Measurements from ENCODE around the gene CEBPZ. TPM values are rescaled to one million over a fixed set of nuclear protein-coding genes. Genes with fewer than 3 reads are reported as not detected.

The CEBPZ gene
- total and polyA plus RNA-seq, 2 of the 13 experiments (the other 11 are each of a cell fraction or from before 2014, with no cell fraction given): 14.4 to 117 TPM

DNA sequence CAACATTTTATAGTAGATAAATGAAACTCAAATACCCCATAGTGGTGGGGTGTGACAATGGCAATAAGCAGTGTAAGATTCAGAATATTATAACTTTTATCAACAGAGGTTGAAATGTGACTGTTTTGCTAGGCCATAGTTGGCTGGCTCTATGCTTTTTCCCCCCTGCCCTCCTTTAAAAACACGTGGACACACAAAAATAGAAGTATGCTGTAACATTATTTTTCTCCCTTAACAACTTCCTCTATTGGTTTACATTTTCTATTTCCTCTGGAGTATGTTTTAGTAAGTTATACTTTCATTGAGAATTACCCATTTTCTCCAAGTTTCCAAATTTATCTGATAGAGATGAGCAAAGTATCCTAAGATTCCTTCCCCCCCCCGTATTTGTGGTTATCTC, 31.1 kb upstream of the CEBPZ start:
- CTCF ChIA-PET (ENCODE audit: low intra/inter-chr PET ratio, low total read pairs): no interaction called here
- DNase-seq (ENCODE audit: low spot score) (no peak), ATAC-seq (no peak), FAIRE-seq (no peak)
- no peaks in the 10 kb centered on the region for H3K4me1 ChIP-seq (ENCODE audit: insufficient read depth, low read length)
- no peaks in the 10 kb centered on the region for H3K9me3 ChIP-seq (ENCODE audit: low read length)
- H3K27me3 ChIP-seq (ENCODE audit: control insufficient read depth in 1 of 2, insufficient read depth in 2 of 2, low read length in 2 of 2): no peaks in the 10 kb centered on the region
- H3K36me3 ChIP-seq (replicated peaks in 1 of 2; ENCODE audit: control insufficient read depth in 1 of 2, insufficient read depth in 2 of 2, low read length in 2 of 2): peaks cover 6 to 13% of the 10 kb centered on the region in 2 experiments; a peak in 4 of 5 replicates
- H3K27ac ChIP-seq (ENCODE audit: extremely low read length, insufficient read depth, low read length): no peak overlapping the region
- BruUV-seq (replicated peaks): no TSS peak
- POLR2A ChIA-PET: no interaction called here
- in situ Hi-C loops (cut with HindIII; ENCODE audit: extremely low pct_ligation_motif_present, low pct_unique_long_range_greater_than_20kb) (no loop called here), intact Hi-C loops (cut with micrococcal nuclease; ENCODE audit: unreplicated experiment) (no loop called here)
- H3K79me2 ChIP-seq (ENCODE audit: insufficient read depth, low read length): no peaks in the 10 kb centered on the region
- H4K20me1 ChIP-seq (ENCODE audit: insufficient read depth, low read length): no peaks in the 10 kb centered on the region
- 95% methylated on average over 2 of the region's 2 CpGs for WGBS (ENCODE audit: low lambda C conversion rate)
- no peak overlapping the region for H3K4me2 ChIP-seq (ENCODE audit: low read depth, low read length)
- no peak overlapping the region for H2AFZ ChIP-seq (ENCODE audit: low read length)
- H3K4me3 ChIP-seq (replicated peaks in 1 of 3; ENCODE audit: insufficient read depth in 1 of 3, low read depth in 2 of 3, low read length in 3 of 3): no peak overlapping the region
- TF ChIP-seq ZNF24 (IDR thresholded peaks at IDR 0.05): no peak
- no peak for TF ChIP-seq ZFP62 (CRISPR knock-in tag; IDR thresholded peaks at IDR 0.05)
- TF ChIP-seq NFYC (CRISPR knock-in tag; IDR thresholded peaks at IDR 0.05): no peak
- H3K9ac ChIP-seq (ENCODE audit: insufficient read depth, low read depth, low read length): no peak overlapping the region

DNA sequence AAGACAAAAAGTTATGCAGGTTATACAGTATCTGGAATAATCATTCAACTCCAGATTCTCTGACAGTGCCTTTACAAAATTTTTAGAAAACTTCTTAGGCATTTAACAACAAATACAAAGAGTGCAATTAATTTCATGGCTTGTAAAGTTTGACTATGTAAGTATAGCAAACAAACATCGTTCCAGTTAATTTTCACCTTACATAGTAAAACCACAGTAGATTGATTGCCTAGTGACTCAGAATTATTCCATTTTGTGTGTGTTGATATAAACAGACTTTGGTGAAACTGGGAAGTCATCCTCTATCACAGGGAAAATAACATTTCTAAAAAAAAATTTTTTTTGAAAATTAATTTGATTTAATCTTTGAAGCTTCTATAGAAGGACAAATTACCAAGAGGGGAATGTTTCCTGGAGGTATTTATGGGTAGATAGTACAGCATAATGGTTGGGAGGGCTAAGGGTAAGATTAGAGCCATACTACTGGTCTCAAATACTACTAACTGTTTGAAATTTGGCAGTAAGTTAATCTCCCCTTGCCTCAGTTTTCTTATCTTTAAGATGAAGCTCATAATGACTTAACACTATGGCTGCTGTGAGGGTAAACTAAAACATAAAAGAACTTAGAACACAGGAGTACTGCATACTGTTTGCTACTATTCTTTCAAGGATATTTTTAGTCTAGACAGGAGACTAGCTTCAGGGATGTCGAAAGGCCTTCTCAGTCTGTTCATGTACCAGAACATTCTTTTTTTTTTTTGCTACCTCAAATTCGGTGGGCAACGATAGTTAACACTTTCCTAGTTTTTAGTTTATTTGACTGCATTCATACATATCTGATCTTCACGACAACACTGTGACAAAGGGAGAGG, 19.7 kb upstream of the CEBPZ start:
- H3K4me2 ChIP-seq (ENCODE audit: low read depth, low read length): no peak overlapping the region
- no peak overlapping the region for H3K27ac ChIP-seq (ENCODE audit: extremely low read length, insufficient read depth, low read length)
- no TSS peak for BruUV-seq (replicated peaks)
- no peak for TF ChIP-seq ZSCAN30 (CRISPR knock-in tag; IDR thresholded peaks at IDR 0.05)
- TF ChIP-seq ZNF761 (CRISPR knock-in tag; conservative IDR thresholded peaks at IDR 0.05): no peak
- no peak for TF ChIP-seq DNMT3B (CRISPR knock-in tag; conservative IDR thresholded peaks at IDR 0.05)
- TF ChIP-seq, protein P1, sequence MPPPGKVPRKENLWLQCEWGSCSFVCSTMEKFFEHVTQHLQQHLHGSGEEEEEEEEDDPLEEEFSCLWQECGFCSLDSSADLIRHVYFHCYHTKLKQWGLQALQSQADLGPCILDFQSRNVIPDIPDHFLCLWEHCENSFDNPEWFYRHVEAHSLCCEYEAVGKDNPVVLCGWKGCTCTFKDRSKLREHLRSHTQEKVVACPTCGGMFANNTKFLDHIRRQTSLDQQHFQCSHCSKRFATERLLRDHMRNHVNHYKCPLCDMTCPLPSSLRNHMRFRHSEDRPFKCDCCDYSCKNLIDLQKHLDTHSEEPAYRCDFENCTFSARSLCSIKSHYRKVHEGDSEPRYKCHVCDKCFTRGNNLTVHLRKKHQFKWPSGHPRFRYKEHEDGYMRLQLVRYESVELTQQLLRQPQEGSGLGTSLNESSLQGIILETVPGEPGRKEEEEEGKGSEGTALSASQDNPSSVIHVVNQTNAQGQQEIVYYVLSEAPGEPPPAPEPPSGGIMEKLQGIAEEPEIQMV (CRISPR knock-in tag; IDR thresholded peaks at IDR 0.05; ENCODE audit: low read depth): no peak
- TF ChIP-seq ZNF562 (CRISPR knock-in tag; IDR thresholded peaks at IDR 0.05; ENCODE audit: borderline replicate concordance): no peak
- TF ChIP-seq ZFP1 (CRISPR knock-in tag; IDR thresholded peaks at IDR 0.05): no peak
- TF ChIP-seq, protein P2, sequence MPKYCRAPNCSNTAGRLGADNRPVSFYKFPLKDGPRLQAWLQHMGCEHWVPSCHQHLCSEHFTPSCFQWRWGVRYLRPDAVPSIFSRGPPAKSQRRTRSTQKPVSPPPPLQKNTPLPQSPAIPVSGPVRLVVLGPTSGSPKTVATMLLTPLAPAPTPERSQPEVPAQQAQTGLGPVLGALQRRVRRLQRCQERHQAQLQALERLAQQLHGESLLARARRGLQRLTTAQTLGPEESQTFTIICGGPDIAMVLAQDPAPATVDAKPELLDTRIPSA (CRISPR knock-in tag; IDR thresholded peaks at IDR 0.05; ENCODE audit: borderline replicate concordance): no peak
- TF ChIP-seq ZNF292 (CRISPR knock-in tag; IDR thresholded peaks at IDR 0.05; ENCODE audit: borderline replicate concordance, low read depth): no peak
- TF ChIP-seq, protein P3, sequence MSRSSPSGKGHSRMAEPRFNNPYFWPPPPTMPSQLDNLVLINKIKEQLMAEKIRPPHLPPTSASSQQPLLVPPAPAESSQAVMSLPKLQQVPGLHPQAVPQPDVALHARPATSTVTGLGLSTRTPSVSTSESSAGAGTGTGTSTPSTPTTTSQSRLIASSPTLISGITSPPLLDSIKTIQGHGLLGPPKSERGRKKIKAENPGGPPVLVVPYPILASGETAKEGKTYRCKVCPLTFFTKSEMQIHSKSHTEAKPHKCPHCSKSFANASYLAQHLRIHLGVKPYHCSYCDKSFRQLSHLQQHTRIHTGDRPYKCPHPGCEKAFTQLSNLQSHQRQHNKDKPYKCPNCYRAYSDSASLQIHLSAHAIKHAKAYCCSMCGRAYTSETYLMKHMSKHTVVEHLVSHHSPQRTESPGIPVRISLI (CRISPR knock-in tag; IDR thresholded peaks at IDR 0.05; ENCODE audit: borderline replicate concordance): no peak
- no peak for TF ChIP-seq ZNF12 (CRISPR knock-in tag; IDR thresholded peaks at IDR 0.05)
- no peak for TF ChIP-seq FOXP1 (IDR thresholded peaks at IDR 0.05)
- TF ChIP-seq FOXP1 (CRISPR knock-in tag; IDR thresholded peaks at IDR 0.05): no peak
- no peak overlapping the region for H3K4me3 ChIP-seq (replicated peaks in 1 of 3; ENCODE audit: insufficient read depth in 1 of 3, low read depth in 2 of 3, low read length in 3 of 3)
- 98% methylated on average over 5 of the region's 5 CpGs for WGBS (ENCODE audit: low lambda C conversion rate)
- DNase-seq (ENCODE audit: low spot score): no peak
- H3K36me3 ChIP-seq (replicated peaks in 1 of 2; ENCODE audit: control insufficient read depth in 1 of 2, insufficient read depth in 2 of 2, low read length in 2 of 2): peaks cover 19 to 78% of the 10 kb centered on the region in 2 experiments
- no peak for ATAC-seq
- H3K4me1 ChIP-seq (ENCODE audit: insufficient read depth, low read length): no peaks in the 10 kb centered on the region
- ChIA-PET POLR2A (no interaction called here), CTCF (ENCODE audit: low intra/inter-chr PET ratio, low total read pairs) (no interaction called here)
- no peak overlapping the region for H2AFZ ChIP-seq (ENCODE audit: low read length)
- H3K79me2 ChIP-seq (ENCODE audit: insufficient read depth, low read length): no peaks in the 10 kb centered on the region
- intact Hi-C loops (cut with micrococcal nuclease; ENCODE audit: unreplicated experiment) (no loop called here), in situ Hi-C loops (cut with HindIII; ENCODE audit: extremely low pct_ligation_motif_present, low pct_unique_long_range_greater_than_20kb) (no loop called here)
- H3K9ac ChIP-seq (ENCODE audit: insufficient read depth, low read depth, low read length): no peak overlapping the region
- no peaks in the 10 kb centered on the region for H4K20me1 ChIP-seq (ENCODE audit: insufficient read depth, low read length)
- FAIRE-seq: no peak
- no peaks in the 10 kb centered on the region for H3K27me3 ChIP-seq (ENCODE audit: control insufficient read depth in 1 of 2, insufficient read depth in 2 of 2, low read length in 2 of 2)
- H3K9me3 ChIP-seq (ENCODE audit: low read length): no peaks in the 10 kb centered on the region
